Measurements from ENCODE around the gene PIP4K2C.
"Not testable (repeated sequence)": the region's sequence is repeated elsewhere in the genome, so short reads cannot be mapped to it uniquely, and the experiment has no call there.

Gene PIP4K2C

DNA sequence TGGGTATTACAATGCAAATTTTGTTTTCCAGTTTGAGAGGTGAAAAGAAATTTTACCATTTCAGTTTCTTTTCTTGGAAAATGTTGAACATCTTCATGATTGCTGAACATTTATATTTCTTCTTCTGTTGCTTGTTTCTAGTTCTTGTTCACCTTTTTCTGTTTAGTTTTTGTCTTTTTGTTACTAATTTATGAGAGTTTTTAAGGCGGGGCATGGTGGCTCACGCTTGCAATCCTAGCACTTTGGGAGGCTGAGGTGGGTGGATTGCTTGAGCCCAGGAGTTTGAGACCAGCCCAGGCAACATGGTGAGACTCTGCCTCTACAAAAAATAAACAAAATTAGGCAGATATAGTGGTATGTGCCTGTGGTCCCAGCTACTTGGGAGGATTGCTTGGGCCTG lies 30.5 kb upstream of the PIP4K2C start:
- no peak for DNase-seq

DNA sequence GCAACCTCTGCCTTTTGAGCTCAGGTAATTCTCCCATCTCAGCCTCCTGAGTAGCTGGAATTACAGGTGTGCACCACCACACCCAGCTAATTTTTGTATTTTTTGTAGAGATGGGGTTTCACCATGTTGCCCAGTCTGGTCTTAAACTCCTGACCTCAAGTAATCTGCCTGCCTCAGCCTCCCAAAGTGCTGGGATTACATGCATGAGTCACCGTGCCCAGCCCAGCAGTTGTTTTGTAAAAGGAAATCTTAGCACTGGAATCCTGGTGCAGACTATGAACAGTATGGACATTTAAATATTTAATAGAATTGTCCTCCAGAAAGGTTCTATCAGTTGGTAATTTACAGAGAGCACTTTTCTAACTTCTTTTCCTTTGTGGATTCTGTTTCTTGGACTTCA lies 29.9 kb upstream of the PIP4K2C start:
- not testable (repeated sequence) for DNase-seq

DNA sequence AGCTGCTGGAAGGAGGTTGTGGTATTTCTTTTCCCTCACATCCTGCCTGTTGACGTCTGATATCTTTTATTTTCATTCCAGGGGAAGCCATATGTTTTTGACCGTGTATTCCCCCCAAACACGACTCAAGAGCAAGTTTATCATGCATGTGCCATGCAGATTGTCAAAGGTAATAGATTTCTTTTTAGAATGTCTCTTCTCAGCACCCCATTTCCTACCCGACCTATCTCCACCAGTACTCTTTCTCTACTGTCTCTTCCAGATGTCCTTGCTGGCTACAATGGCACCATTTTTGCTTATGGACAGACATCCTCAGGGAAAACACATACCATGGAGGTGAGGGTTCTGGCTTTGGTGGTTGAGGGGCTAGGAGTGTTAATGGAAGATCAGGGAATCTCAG lies 27.6 kb upstream of the PIP4K2C start:
- no peak for DNase-seq

DNA sequence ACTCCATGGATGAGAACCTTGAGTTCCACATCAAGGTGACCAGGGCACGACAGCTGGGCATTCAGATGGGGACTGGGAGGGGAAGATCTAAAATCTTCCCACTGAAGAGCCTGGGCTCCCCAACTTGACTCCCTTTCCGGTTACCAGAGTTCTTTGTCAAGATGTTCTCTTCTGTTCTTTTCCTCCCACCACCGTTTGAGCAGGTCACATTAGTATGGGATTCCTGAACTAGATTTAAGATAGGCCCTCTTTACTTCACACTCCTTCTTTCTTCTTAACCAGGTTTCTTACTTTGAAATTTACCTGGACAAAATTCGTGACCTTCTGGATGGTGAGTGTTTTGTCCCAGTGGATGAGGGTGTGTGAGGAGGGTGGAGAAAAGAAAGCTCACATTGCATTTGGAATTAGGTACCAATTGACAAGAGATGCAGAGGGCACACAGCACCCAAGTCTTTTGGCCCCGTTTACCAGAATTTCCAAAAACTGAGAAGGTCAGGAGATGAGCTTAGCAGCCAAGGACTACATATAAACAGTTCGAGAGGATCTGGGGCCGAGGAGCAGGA lies 26.7 kb upstream of the PIP4K2C start:
- DNase-seq: no peak

DNA sequence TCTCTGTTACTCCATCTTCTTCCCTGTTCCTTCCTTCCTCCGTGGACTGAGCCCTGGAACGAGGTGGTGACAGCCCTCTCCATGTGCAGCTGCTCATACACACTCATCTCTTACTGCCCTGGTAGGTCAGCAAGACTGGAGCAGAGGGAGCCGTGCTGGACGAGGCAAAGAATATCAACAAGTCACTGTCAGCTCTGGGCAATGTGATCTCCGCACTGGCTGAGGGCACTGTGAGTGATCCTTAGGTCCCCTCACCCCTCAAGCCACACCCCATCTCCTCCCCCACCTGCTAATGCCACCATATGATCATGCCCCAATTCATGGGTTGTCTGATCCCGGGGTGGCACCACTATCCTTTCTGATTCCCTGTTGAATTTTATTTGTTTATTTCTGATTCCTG lies 22.2 kb upstream of the PIP4K2C start:
- DNase-seq: no peak

DNA sequence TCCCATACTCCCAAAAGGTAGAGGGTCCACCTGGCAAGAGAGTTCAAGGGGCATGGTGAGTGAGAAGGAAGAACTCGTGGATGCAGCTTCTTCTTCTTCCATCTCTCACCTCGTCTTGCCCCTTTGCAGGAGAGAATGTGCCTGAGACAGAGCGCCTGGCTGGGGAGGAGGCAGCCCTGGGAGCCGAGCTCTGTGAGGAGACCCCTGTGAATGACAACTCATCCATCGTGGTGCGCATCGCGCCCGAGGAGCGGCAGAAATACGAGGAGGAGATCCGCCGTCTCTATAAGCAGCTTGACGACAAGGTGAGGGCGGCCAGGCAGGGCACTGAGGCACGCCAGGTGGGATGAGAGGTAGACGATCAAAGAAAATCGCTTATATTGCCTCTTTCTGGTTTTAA lies 21.1 kb upstream of the PIP4K2C start:
- no peak for DNase-seq

DNA sequence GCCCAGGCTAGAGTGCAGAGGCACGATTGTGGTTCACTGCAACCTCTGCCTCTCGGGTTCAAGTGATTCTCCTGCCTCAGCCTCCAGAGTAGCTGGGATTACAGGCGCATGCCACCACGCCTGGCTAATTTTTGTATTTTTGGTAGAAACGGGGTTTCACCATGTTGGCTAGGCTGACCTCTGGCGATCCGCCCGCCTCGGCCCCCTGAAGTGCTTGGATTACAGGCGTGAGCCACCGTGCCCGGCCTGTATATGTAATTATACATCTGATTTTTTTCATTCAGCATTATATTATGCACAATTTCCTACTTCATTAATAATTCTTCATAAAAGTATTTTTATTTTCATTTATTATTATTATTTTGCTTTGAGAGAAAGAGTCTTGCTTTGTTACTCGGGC lies 20.6 kb upstream of the PIP4K2C start:
- not testable (repeated sequence) for DNase-seq

DNA sequence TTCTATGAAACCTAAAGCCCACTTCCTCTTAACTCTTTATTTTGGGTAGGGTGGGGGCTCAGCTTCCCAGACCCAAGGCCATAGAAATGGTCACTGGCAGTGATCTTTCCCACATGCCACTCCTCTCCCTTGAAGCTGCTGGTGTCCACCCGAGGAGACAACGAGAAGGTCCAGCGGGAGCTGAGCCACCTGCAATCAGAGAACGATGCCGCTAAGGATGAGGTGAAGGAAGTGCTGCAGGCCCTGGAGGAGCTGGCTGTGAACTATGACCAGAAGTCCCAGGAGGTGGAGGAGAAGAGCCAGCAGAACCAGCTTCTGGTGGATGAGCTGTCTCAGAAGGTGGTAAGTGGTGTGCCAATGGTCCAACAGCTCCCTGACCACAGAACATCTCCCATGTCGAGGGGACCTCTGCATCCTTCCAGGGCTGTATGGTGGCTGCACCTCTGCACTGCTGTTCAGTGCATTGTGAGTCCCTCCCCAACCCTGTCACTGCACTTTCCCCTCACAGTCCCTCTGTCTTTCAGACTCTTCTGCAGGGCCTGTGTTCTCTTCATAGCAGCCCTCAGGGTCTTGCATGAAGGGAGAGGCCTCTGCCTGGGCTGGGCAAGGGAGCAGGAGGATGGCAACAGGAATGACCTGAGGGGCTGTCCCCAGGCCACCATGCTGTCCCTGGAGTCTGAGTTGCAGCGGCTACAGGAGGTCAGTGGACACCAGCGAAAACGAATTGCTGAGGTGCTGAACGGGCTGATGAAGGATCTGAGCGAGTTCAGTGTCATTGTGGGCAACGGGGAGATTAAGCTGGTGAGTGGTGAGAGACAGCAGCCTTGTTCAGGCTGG lies 18.8 kb upstream of the PIP4K2C start:
- DNase-seq: no peak

DNA sequence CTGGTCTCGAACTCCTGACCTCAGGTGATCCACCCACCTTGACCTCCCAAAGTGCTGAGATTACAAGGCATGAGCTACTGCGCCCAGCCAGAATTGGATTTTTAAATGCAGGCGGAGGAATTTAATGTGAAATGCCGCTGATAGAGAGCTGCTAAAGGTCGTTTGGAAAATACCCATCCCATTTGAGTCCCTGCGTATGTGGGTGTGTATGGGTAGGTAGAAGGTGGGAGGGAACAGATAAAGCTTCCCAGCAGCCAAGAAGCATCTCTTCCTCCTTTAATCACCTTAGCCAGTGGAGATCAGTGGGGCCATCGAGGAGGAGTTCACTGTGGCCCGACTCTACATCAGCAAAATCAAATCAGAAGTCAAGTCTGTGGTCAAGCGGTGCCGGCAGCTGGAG lies 16.2 kb upstream of the PIP4K2C start:
- DNase-seq: no peak

DNA sequence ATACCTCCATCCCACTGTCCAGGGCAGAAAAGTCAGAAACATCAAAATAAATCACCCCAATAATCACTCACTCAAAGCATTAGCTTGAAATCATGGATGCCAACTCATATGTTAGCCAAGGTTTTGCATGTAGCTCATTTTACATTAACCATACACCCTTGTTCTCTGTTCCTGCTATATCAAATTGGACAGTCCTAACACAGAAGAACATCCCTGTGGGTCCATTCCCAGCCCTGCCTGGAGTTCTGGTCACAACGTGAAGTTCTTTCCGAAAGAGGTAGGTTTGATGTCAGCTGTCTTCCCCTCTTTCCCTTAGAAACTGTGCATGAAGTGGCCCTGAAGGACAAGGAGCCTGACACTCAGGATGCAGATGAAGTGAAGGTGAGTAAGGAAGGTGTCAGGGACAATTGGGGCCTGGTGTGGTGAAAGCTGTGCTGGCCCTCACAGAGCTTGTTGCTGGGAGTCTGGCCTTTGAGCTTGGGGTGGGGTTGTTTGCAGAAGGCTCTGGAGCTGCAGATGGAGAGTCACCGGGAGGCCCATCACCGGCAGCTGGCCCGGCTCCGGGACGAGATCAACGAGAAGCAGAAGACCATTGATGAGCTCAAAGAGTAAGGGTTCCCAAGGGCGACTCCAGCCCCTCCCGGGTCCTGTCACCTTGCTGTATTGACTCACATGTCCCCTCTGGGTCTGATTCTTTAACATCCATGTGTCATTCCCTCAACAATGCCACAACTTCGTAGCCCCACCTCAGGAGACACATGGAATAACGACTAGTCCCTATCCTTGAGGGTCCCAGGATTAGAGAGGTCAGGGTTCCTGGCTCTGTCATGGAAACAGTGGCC lies 15.0 kb upstream of the PIP4K2C start:
- no peak for DNase-seq

DNA sequence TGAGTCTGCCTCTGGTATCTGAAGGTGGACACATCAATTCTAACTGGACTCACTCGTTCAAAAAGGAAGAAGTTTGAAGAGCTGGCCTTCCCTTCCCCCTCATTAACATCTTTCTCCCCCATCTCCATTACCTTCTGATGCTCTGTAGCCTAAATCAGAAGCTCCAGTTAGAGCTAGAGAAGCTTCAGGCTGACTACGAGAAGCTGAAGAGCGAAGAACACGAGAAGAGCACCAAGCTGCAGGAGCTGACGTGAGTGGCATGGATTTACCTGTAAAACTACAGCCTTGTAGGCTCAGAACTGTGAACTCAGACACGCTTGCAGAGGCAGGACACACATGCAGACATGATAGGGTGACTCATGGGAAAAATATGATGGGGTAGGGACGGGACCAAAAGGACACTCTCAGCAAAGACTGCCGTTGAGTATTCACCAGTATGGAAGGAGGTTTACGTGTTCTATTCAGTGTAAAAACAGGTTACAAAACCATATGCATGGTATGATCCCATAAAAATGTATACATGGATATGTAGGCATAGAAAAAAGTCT lies 14.3 kb upstream of the PIP4K2C start:
- no peak for DNase-seq

DNA sequence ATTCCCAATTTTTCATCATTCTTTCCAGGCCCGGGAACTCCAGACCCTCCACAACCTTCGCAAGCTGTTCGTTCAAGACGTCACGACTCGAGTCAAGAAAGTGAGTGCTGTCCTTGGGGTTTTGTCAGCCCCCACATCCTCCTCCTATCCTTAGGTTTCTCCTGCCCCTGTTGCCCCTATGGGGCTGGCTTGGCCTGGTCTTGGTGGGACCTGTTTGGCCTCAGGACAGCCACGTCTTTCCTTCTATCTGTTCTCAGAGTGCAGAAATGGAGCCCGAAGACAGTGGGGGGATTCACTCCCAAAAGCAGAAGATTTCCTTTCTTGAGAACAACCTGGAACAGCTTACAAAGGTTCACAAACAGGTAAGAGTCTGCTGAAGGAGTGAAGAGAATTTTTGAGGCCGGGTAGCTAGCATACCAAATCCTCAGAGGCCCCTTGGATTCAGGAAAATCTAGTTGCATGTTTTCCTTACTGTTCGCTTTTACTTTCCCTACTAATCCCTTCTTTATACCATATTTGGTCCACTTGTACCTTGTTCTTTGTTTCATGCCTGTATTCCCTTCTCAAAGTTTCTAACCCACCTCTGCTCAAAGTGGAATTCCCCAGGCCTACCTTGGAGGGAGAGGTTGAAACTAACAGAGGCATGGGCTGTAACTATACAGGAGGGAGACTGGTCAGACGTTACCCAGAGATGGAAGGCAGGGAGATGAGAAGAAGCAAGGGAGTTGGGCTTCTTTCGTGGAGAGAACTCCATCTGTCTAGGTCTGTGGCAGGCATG lies 12.8 kb upstream of the PIP4K2C start:
- DNase-seq: no peak

DNA sequence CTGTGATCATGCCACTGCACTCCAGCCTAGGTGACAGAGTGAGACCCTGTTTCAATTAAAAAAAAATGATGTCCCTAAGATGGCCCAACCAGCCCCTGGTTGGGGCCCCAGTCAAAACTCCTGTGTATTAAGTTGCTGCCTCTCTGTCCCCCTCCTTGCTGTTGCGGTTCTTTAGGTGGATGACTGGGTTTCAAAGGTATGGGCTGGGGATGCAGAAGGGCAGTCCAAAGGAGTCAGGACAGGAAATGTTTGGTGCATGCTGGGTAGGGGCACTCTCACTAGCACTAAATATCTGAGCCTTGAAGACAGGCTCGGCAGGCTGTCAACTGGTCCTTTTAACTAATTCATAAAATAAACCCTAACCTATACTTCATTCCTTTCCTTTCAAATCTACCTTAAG lies 12.0 kb upstream of the PIP4K2C start:
- DNase-seq: no peak

DNA sequence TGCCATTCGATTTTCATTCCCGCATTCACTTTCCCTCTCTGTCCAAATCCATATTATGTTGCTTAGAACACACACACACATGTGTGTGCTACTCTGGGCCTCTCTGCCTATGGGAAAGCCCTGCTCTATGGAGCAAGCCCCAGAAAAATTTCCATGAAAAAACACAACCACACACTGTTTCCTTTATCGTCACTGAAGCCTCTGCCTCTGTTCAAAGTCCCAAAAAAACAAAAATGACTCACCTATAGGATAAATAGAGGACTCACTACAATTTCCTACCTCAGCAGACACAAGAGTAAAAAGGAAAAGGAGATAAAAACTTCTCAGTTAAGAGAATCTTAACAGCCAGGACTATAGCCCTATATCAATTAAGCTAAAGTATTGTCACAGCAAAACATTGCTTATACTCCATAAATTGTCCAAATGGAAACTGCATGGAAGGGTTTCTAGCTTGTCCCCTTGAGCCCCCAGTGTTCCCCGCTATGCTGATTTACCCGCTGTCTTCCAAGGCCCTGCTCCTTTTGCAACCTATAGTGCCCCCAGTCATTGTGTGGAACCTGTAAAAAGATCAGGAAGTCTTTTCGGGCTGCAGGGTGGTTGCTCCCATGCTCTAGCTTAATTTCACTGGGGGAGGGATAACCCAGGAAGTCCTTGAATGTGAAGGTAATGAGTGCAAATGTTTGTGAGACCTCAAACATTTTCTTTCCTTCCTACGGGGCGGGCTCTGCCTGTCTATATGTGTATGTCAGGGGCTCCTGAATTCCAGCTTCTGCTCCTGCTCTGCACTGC lies 11.1 kb upstream of the PIP4K2C start:
- no peak for DNase-seq

DNA sequence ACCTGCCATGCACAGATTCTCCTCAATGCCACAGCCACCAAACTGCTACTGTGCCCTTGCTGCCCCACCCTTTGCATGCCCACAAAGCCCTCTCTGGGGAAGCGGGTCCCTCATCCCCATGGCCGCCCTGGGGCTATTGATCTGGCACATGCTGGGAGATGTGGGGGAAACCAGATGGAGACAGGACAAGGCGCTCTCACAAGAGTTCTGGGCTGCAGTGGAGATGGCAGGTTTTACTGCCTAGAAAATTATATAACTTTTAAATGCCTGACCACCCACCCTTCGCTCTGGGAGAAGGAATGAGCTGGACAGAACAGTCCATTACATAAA lies 10.6 kb upstream of the PIP4K2C start:
- no peak for DNase-seq

DNA sequence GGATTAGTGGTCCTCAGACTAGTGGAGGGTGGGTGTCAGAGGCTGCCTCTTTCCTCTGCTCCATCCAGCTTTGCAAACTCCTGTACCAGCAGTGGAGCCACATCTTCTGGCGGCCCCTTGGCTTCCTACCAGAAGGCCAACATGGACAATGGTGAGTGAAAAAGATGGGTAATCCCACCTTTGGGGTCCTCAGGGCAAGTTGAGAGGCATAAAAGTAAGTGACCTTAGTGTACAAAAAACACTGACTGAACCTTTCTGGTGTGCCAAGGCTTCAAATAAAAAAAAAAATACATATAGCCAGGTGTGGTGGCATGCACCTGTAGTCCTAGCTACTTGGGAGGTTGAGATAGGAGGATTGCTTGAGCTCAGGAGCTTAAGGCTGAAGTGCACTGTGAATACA lies 9.2 kb upstream of the PIP4K2C start:
- no peak for DNase-seq

DNA sequence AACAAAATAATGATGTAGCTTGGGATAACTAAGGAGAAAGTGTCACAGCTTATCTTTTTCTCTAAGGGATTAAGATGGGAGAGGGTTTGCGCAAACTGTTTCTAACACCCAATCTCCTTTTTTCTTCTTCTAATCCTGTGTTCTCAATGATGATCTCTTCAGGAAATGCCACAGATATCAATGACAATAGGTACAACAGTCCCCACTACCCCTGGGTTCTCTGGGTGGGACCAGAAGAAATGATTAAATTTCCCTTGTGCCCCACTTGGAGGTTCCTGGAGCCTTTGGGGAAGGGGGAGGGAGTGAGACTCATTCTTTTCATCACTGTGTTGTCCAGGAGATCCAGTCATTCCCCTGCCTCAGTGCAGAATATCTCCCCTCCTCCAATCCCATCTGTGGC lies 8.6 kb upstream of the PIP4K2C start:
- no peak for DNase-seq

DNA sequence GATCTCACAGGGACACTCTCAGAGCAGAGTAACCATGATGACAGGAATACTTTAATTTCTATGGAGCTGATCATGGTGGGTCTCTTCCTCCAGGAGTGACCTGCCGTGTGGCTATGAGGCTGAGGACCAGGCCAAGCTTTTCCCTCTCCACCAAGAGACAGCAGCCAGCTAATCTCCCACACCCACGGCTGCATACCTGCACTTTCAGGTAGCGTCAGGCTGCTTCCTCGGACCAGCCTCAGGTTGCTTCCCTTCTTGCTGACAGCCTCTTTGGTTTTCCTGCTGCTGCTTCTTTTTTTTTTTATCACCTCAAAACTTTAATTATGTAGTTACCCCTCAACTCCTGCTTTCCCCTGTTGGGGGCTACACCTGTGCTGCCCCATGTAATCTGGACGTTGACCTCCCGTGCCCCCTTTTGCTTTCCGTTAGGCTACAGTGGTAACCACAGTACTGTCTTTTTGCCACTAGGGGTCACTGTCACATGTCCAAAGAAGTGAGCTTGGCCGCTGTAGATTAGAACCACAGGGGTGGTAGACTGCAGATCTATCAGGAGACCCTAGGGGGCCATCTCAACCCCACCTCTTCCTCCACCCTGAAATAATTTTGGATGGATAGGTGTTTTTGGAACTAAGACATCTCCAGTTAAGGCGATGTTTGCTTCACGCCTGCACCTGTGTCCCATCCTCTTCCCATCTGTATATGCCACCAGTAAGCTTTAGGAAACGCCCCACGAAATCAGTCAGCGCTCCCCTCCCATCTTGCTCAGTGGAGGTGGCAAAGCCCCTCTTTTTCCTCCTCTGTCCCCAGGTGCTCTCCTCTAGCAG lies 7.8 kb upstream of the PIP4K2C start:
- peak; percentile 72 to 81 for DNase-seq

DNA sequence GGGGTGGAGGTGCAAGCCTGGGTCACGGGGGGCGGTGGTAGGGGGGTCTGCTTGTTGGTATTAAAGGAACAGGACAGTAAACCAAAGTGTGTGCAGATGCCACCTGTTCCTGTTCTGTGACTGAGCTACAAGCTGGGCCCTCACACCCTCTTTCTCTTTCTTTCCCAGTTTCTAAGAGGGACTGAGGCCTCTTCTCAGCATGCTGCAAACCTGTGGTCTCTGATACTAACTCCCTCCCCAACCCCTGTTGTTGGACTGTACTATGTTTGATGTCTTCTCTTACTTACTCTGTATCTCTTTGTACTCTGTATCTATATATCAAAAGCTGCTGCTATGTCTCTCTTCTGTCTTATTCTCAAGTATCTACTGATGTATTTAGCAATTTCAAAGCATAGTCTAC lies 6.9 kb upstream of the PIP4K2C start:
- no peak for DNase-seq

DNA sequence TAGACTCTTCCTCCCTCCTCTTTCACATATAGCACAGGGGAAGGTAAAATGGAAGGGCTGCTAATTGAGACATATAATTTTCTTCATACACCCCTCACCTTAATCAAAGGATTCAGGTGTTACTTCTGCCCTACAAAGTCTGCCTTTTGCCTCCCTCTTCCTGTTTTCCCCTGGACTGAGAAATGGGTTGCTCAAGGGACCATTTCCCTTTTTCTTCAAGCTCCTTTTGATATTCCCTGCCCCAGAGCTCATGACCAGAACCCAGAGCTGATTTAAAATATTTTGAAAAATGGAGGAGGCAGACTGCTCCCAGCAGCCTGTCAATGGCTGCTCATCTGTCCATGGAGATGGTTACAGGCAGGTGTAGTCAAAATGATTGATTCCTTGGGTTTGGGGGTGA lies 6.3 kb upstream of the PIP4K2C start:
- peak; percentile 55 to 65 for DNase-seq

DNA sequence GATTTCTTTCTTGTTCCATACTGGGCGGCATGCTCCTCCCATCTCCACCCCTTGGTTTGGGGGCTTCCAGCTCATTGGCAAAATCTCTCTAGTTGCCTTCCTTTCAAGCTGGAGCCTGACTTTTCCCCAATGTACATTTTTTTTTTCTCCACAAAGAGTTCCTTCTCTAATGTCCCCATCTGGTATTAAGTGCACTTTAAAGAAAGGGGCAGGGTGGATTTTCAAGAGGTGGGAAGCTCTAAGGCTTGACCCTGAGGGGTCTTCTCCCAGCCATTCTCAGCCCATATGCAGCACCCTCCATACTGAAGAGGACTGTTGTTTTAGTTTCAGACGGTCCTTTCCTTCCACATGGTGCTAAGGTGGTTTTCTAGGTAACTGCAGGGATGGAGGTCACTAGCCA lies 5.8 kb upstream of the PIP4K2C start:
- no peak for DNase-seq
